VCaP (cell line): Measurements from ENCODE around the gene SH3PXD2B.

ENCODE experiments used
- H3K27ac ChIP-seq: fragments of 450-650 bp; 2 replicates; pipeline ENCODE4 v1.5.1; 2017
- CTCF ChIP-seq: fragments of 450-650 bp; conservative IDR thresholded peaks from 2 replicates; pipeline ENCODE4 v1.5.1; 2017; ENCODE audit warnings: mild to moderate bottlenecking, moderate library complexity

SH3PXD2B gene

GRCh38 chr5:172474293-172474692, 20.0 kb upstream of the SH3PXD2B start:
- no peak overlapping the region for H3K27ac ChIP-seq
- TF ChIP-seq CTCF: no peak

- no peak for TF ChIP-seq CTCF
- H3K27ac ChIP-seq: no peak overlapping the region
These were observed 19.1 kb upstream of the SH3PXD2B start for GRCh38 chr5:172473427-172473826.

- no peak for TF ChIP-seq CTCF
- H3K27ac ChIP-seq: no peak overlapping the region
These were observed 15.4 kb upstream of the SH3PXD2B start for GRCh38 chr5:172469697-172470096.

GRCh38 chr5:172466062-172466461, 11.7 kb upstream of the SH3PXD2B start:
- no peak for TF ChIP-seq CTCF
- no peak overlapping the region for H3K27ac ChIP-seq

- TF ChIP-seq CTCF: no peak
- H3K27ac ChIP-seq: no peak overlapping the region
These were observed 8.7 kb upstream of the SH3PXD2B start for GRCh38 chr5:172463031-172463430.

- H3K27ac ChIP-seq: no peak overlapping the region
- TF ChIP-seq CTCF: no peak
These were observed 5.4 kb upstream of the SH3PXD2B start for GRCh38 chr5:172459783-172460165.

- no peak for TF ChIP-seq CTCF
- no peak overlapping the region for H3K27ac ChIP-seq
These were observed 4.9 kb upstream of the SH3PXD2B start for GRCh38 chr5:172458976-172459782.
